Fibroblast of mammary gland (primary cell): ENCODE data around the gene DCAF5.

Experiments
- DNase-seq: peaks from one replicate; pipeline ENCODE4 v3.0.0-alpha.2; 2010; ENCODE audit warnings: low read depth
- H3K4me3 ChIP-seq: 2 replicates; pipeline ENCODE4 v1.5.1; 2011; ENCODE audit warnings: low read depth, mild to moderate bottlenecking, low read length, moderate library complexity; ENCODE audit not compliant: control insufficient read depth
- CTCF ChIP-seq: conservative IDR thresholded peaks from 2 replicates; pipeline ENCODE4 v1.5.1; 2011; ENCODE audit warnings: low read depth, low read length, inconsistent platforms; ENCODE audit not compliant: control insufficient read depth, insufficient read depth

Gene DCAF5

GRCh38 chr14:69001375-69001774, 151.5 kb downstream of the DCAF5 start:
- no peak for DNase-seq
- no peak for TF ChIP-seq CTCF
- no peak overlapping the region for H3K4me3 ChIP-seq
